GM12872 (cell line): ENCODE data around the gene TSPO2.

Source experiments
- TF ChIP-seq, protein P1 (sequence below): IDR thresholded peaks from 3 replicates; pipeline ENCODE4 v1.5.1; 2011; ENCODE audit warnings: low read depth, mild to moderate bottlenecking, low read length, moderate library complexity; ENCODE audit not compliant: insufficient read depth

Gene TSPO2

DNA sequence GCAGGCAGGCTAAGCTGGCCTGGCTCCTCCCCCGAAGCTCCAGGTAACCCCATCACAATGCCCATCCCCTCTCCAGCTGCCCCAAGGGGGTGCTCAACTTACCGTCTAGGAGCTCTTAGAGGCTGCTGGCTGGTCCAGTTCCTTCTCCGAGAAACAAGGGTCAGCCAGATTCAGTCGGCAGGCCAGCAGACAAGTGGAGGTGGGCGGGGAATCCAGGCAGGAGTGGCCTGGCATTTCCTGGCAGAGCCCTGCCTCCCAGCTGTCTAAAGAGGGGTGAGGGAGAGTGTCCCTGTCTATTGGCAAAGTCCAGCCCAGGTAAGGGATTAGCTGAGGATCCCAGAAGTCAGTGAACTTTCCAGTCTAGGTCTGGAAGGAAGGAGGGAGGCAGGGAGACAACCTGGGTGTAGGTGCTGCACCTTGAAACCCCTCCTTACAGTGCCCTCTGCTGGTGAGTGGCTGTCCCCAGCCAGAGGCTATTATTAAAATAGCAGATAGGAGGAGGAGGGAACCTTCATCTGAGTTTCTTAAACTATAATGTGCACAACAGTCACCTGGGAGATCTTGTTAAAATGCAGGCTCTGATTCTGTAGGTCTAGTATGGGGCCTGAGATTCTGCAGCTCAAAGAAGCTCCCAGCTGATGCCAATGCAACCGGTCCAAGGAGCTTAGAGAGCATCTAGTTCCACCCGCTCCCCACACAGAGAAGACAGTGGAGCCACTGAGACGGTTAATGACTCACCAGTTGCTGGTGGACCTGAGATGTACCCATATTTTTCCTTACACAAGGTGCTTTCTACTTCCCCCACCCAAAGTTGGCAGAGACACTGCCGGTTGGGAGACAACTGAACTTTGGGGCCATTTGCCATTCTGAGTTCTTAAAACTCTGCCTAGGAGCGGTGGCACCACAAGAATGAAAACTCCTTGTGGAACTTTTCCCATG is 2.9 kb upstream of the TSPO2 start, which contains the start of gene UNC5CL:
Gene UNC5CL, minus strand, starts transcription at position 162 of the 939 bp plus-strand sequence. CDS start 4,147 bp downstream, outside the sequence.
- TF ChIP-seq, protein P1, sequence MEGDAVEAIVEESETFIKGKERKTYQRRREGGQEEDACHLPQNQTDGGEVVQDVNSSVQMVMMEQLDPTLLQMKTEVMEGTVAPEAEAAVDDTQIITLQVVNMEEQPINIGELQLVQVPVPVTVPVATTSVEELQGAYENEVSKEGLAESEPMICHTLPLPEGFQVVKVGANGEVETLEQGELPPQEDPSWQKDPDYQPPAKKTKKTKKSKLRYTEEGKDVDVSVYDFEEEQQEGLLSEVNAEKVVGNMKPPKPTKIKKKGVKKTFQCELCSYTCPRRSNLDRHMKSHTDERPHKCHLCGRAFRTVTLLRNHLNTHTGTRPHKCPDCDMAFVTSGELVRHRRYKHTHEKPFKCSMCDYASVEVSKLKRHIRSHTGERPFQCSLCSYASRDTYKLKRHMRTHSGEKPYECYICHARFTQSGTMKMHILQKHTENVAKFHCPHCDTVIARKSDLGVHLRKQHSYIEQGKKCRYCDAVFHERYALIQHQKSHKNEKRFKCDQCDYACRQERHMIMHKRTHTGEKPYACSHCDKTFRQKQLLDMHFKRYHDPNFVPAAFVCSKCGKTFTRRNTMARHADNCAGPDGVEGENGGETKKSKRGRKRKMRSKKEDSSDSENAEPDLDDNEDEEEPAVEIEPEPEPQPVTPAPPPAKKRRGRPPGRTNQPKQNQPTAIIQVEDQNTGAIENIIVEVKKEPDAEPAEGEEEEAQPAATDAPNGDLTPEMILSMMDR: peak; percentile 87

- TF ChIP-seq, protein P1: no peak
Measured at GRCh38 chr6:41040101-41040939, 1.9 kb upstream of the TSPO2 start.

GRCh38 chr6:41040940-41041536 is 1.2 kb upstream of the TSPO2 start:
- TF ChIP-seq, protein P1: no peak

- TF ChIP-seq, protein P1: no peak
Measured at GRCh38 chr6:41043151-41043550, 884 bp downstream of the TSPO2 start.

DNA sequence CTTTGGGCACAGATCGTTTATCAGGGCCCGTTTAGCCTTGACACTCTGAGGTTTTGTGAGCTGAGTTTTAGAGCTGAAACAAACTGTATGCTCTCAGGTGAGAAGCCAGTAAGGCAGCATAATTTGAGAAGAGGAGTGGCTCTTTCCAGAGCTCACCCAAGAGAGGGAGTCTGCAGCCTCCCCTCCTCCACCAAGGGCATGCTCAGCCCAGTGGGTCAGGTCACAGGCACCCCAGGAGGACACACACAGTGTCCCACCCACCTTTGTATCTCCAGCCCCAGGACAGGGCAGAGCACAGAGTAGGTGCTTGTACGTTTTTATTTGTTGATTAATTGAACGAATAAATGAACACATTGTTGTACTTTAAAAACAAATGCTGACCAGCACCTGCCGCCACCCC is 3.4 kb downstream of the TSPO2 start:
- TF ChIP-seq, protein P1: no peak

GRCh38 chr6:41046084-41046483 is 3.8 kb downstream of the TSPO2 start:
- TF ChIP-seq, protein P1: no peak

GRCh38 chr6:41047306-41047705 is 5.0 kb downstream of the TSPO2 start:
- TF ChIP-seq, protein P1: no peak
